ENCODE data around the gene MRE11.

Gene MRE11

GRCh38 chr11:94469416-94469815, 24.2 kb downstream of the MRE11 start:
- Histone ChIP-seq H3K4me3 (ENCODE audit: low read length) (no peak overlapping the region), H3K4me1 (ENCODE audit: control insufficient read depth, low read length) (peaks cover 4% of the 10 kb centered on the region; the same call in 1 of the 2 replicates), H3K79me2 (ENCODE audit: control insufficient read depth, low read length) (no peaks in the 10 kb centered on the region), H3K9me2 (replicated peaks; ENCODE audit: control insufficient read depth, low read length) (no peaks in the 10 kb centered on the region), H3K9me3 (ENCODE audit: control insufficient read depth, insufficient read depth, low read length) (no peaks in the 10 kb centered on the region), H4K20me1 (ENCODE audit: control insufficient read depth, insufficient read depth, low read depth, low read length) (no peaks in the 10 kb centered on the region), H3K36me3 (ENCODE audit: control insufficient read depth, low read length) (peaks cover 89% of the 10 kb centered on the region), H3K27me3 (ENCODE audit: control insufficient read depth, low read length) (no peaks in the 10 kb centered on the region), H3F3A (ENCODE audit: control insufficient read depth, insufficient read depth) (no peaks in the 10 kb centered on the region), H3K4me2 (ENCODE audit: low read length) (no peak overlapping the region), H3K27ac (ENCODE audit: low read depth, low read length) (no peak overlapping the region)
- TF ChIP-seq CTCF (IDR thresholded peaks at IDR 0.05; ENCODE audit: low read depth, low read length, poor library complexity, severe bottlenecking), result no peak
- TF ChIP-seq EZH2phosphoT487 (IDR thresholded peaks at IDR 0.05; ENCODE audit: borderline replicate concordance, low read length), result no peak

- H3K9me3 ChIP-seq (ENCODE audit: control insufficient read depth, insufficient read depth, low read length), result no peaks in the 10 kb centered on the region
- H3K4me2 ChIP-seq (ENCODE audit: low read length), result no peak overlapping the region
- no peaks in the 10 kb centered on the region for H3K9me2 ChIP-seq (replicated peaks; ENCODE audit: control insufficient read depth, low read length)
- no peaks in the 10 kb centered on the region for H3K27me3 ChIP-seq (ENCODE audit: control insufficient read depth, low read length)
- TF ChIP-seq EZH2phosphoT487 (IDR thresholded peaks at IDR 0.05; ENCODE audit: borderline replicate concordance, low read length), result no peak
- TF ChIP-seq CTCF (IDR thresholded peaks at IDR 0.05; ENCODE audit: low read depth, low read length, poor library complexity, severe bottlenecking), result no peak
- no peaks in the 10 kb centered on the region for H3F3A ChIP-seq (ENCODE audit: control insufficient read depth, insufficient read depth)
- H3K36me3 ChIP-seq (ENCODE audit: control insufficient read depth, low read length), result peaks cover 63% of the 10 kb centered on the region
- H3K4me1 ChIP-seq (ENCODE audit: control insufficient read depth, low read length), result no peaks in the 10 kb centered on the region
- no peaks in the 10 kb centered on the region for H4K20me1 ChIP-seq (ENCODE audit: control insufficient read depth, insufficient read depth, low read depth, low read length)
- no peak overlapping the region for H3K4me3 ChIP-seq (ENCODE audit: low read length)
- no peak overlapping the region for H3K27ac ChIP-seq (ENCODE audit: low read depth, low read length)
- no peaks in the 10 kb centered on the region for H3K79me2 ChIP-seq (ENCODE audit: control insufficient read depth, low read length)
These were observed 34.1 kb downstream of the MRE11 start for GRCh38 chr11:94459576-94459975.

GRCh38 chr11:94457118-94458029, 36.3 kb downstream of the MRE11 start:
- Histone ChIP-seq H3K27ac (ENCODE audit: low read depth, low read length) (no peak overlapping the region), H3K4me1 (ENCODE audit: control insufficient read depth, low read length) (no peaks in the 10 kb centered on the region), H3K9me2 (replicated peaks; ENCODE audit: control insufficient read depth, low read length) (no peaks in the 10 kb centered on the region), H3K36me3 (ENCODE audit: control insufficient read depth, low read length) (peaks cover 66% of the 10 kb centered on the region), H3K27me3 (ENCODE audit: control insufficient read depth, low read length) (no peaks in the 10 kb centered on the region), H3F3A (ENCODE audit: control insufficient read depth, insufficient read depth) (no peaks in the 10 kb centered on the region), H3K79me2 (ENCODE audit: control insufficient read depth, low read length) (no peaks in the 10 kb centered on the region), H3K4me2 (ENCODE audit: low read length) (no peak overlapping the region), H4K20me1 (ENCODE audit: control insufficient read depth, insufficient read depth, low read depth, low read length) (no peaks in the 10 kb centered on the region), H3K4me3 (ENCODE audit: low read length) (no peak overlapping the region), H3K9me3 (ENCODE audit: control insufficient read depth, insufficient read depth, low read length) (no peaks in the 10 kb centered on the region)
- TF ChIP-seq EZH2phosphoT487 (IDR thresholded peaks at IDR 0.05; ENCODE audit: borderline replicate concordance, low read length) (no peak), CTCF (IDR thresholded peaks at IDR 0.05; ENCODE audit: low read depth, low read length, poor library complexity, severe bottlenecking) (no peak)
